Caco-2 (cell line): Measurements from ENCODE around the gene SLC6A18. TPM values are rescaled to one million over a fixed set of nuclear protein-coding genes. Genes with fewer than 3 reads are reported as not detected.

ENCODE experiments used
- BruUV-seq: library from RNA; stranded (reverse); fragments of 400-500 nt; replicated peaks from 2 replicates; lab custom pipeline; 2021; lab: Mats Ljungman, UMichigan
- CTCF ChIA-PET: fragments of 300-600 bp; sonication (Branson Sonifier 250); formaldehyde crosslinking; loops from one replicate; lab custom pipeline; 2022; ENCODE audit warnings: antibody characterized with exemption; lab: Charles Lee
- POLR2A ChIA-PET: fragments of 300-600 bp; sonication (Branson Sonifier 250); formaldehyde crosslinking; loops from one replicate; lab custom pipeline; 2022; ENCODE audit warnings: antibody characterized with exemption; lab: Charles Lee
- DNase-seq, 2 experiments: peaks; one replicate each; pipeline versions ENCODE4 v3.0.0 to v3.0.0-alpha.2; 2020 to 2022
- H3K27me3 ChIP-seq: replicated peaks from 2 replicates; pipeline ENCODE4 v1.6.0; 2011; ENCODE audit warnings: low read length; ENCODE audit not compliant: control insufficient read depth, insufficient read depth
- H3K36me3 ChIP-seq: 2 replicates; pipeline ENCODE4 v1.5.1; 2011; ENCODE audit warnings: low read length; ENCODE audit not compliant: control insufficient read depth, insufficient read depth
- H3K4me1 ChIP-seq: fragments of 250-450 bp; sonication (Bioruptor Pico); 2 replicates; pipeline ENCODE4 v1.5.1; 2020; ENCODE audit warnings: mild to moderate bottlenecking
- H3K4me3 ChIP-seq: 2 replicates; pipeline ENCODE4 v1.5.1; 2011; ENCODE audit warnings: low read depth, mild to moderate bottlenecking, control low read depth, low read length
- H3K9me3 ChIP-seq: fragments of 250-450 bp; sonication (Bioruptor Pico); 2 replicates; pipeline ENCODE4 v1.5.1; 2020; ENCODE audit warnings: mild to moderate bottlenecking, moderate library complexity
- H3K27ac Mint-ChIP-seq: one replicate; pipeline ENCODE4 v1.8.0; 2022; ENCODE audit warnings: mixed read lengths; ENCODE audit not compliant: unreplicated experiment
- H3K27me3 Mint-ChIP-seq: one replicate; pipeline ENCODE4 v1.8.0; 2022; ENCODE audit warnings: mixed read lengths; ENCODE audit not compliant: insufficient read depth, unreplicated experiment
- H3K36me3 Mint-ChIP-seq: one replicate; pipeline ENCODE4 v1.8.0; 2022; ENCODE audit warnings: mild to moderate bottlenecking, mixed read lengths; ENCODE audit not compliant: insufficient read depth, unreplicated experiment
- H3K4me1 Mint-ChIP-seq: one replicate; pipeline ENCODE4 v1.8.0; 2022; ENCODE audit warnings: low read depth, mixed read lengths; ENCODE audit not compliant: unreplicated experiment
- H3K4me3 Mint-ChIP-seq: one replicate; pipeline ENCODE4 v1.8.0; 2022; ENCODE audit warnings: mild to moderate bottlenecking, moderate library complexity, mixed read lengths; ENCODE audit not compliant: unreplicated experiment
- H3K9me3 Mint-ChIP-seq: one replicate; pipeline ENCODE4 v1.8.0; 2022; ENCODE audit warnings: mixed read lengths; ENCODE audit not compliant: unreplicated experiment
- CTCF ChIP-seq, 2 experiments: fragments of 200-600 bp in 1 of 2; IDR thresholded peaks; 1 replicate in 1 of 2; 2 replicates in 1 of 2; pipeline versions ENCODE4 v1.5.1 to v1.8.0; 2011 to 2022; ENCODE audit warnings: antibody characterized with exemption in 1 of 2, control low read depth in 1 of 2, inconsistent platforms in 1 of 2, low read depth in 1 of 2, low read length in 1 of 2, mild to moderate bottlenecking in 1 of 2, moderate library complexity in 1 of 2; ENCODE audit not compliant: insufficient read depth in 1 of 2, severe bottlenecking in 1 of 2, unreplicated experiment in 1 of 2
- intact Hi-C: fragments of 100-400 bp; cut with micrococcal nuclease; formaldehyde crosslinking; loops from one replicate; pipeline ENCODE4 v1.10.0; 2022; ENCODE audit not compliant: unreplicated experiment
- total RNA-seq: library from RNA; stranded (reverse); gene quantifications from 2 replicates; pipeline ENCODE4 v1.2.3, GENCODE V29; 2022

SLC6A18 gene
- total RNA-seq, 1 experiment from 2014 or later: not detected

- no peaks in the 10 kb centered on the region for H3K36me3 ChIP-seq
- H3K9me3 ChIP-seq: no peaks in the 10 kb centered on the region
- H3K4me3 Mint-ChIP-seq: peak overlapping the region; percentile 65
- peaks cover 6% of the 10 kb centered on the region for H3K4me1 ChIP-seq
- no peak for DNase-seq
- no peaks in the 10 kb centered on the region for H3K27me3 Mint-ChIP-seq
- H3K4me1 Mint-ChIP-seq: no peaks in the 10 kb centered on the region
- intact Hi-C loops: no loop called here
- H3K4me3 ChIP-seq: no peak overlapping the region
- TF ChIP-seq CTCF (IDR thresholded peaks at IDR 0.05; ENCODE audit: insufficient read depth in 1 of 2, low read depth in 1 of 2, low read length in 1 of 2, severe bottlenecking in 1 of 2, unreplicated experiment in 1 of 2): no peak
- H3K27me3 ChIP-seq: no peaks in the 10 kb centered on the region
- H3K36me3 Mint-ChIP-seq: no peaks in the 10 kb centered on the region
- no peak overlapping the region for H3K27ac Mint-ChIP-seq
- peaks cover 1% of the 10 kb centered on the region for H3K9me3 Mint-ChIP-seq
- BruUV-seq: no TSS peak
- CTCF ChIA-PET: interaction anchor here (0.6 kb wide), 1 partner anchor 351 kb away, joined by 4 read pairs; no protein-coding TSS in a partner anchor
- POLR2A ChIA-PET: no interaction called here
Measured at GRCh38 chr5:1293416-1294205, 68.4 kb downstream of the SLC6A18 start.

- no peaks in the 10 kb centered on the region for H3K9me3 ChIP-seq
- H3K36me3 ChIP-seq: no peaks in the 10 kb centered on the region
- no peak overlapping the region for H3K27ac Mint-ChIP-seq
- peak; percentile 21 to 45 for DNase-seq
- H3K36me3 Mint-ChIP-seq: no peaks in the 10 kb centered on the region
- TF ChIP-seq CTCF (IDR thresholded peaks at IDR 0.05; ENCODE audit: insufficient read depth in 1 of 2, low read depth in 1 of 2, low read length in 1 of 2, severe bottlenecking in 1 of 2, unreplicated experiment in 1 of 2): no peak
- H3K4me1 Mint-ChIP-seq: no peaks in the 10 kb centered on the region
- BruUV-seq: no TSS peak
- ChIA-PET POLR2A (no interaction called here), CTCF (interaction anchor here (0.6 kb wide), 1 partner anchor 350 kb away, joined by 4 read pairs; no protein-coding TSS in a partner anchor)
- H3K9me3 Mint-ChIP-seq: no peaks in the 10 kb centered on the region
- H3K27me3 Mint-ChIP-seq: no peaks in the 10 kb centered on the region
- intact Hi-C loops: no loop called here
- peak overlapping the region; percentile 40 for H3K4me3 Mint-ChIP-seq
- H3K4me1 ChIP-seq: peaks cover 6% of the 10 kb centered on the region
- no peaks in the 10 kb centered on the region for H3K27me3 ChIP-seq
- peak overlapping the region; percentile 42 for H3K4me3 ChIP-seq
Measured at GRCh38 chr5:1294206-1294834, 69.1 kb downstream of the SLC6A18 start.

GRCh38 chr5:1294835-1295649 lies 69.9 kb downstream of the SLC6A18 start, which contains the start of gene TERT:
TERT (minus strand) TSS chr5:1295068; CDS start chr5:1294989, 79 bp downstream.
- Histone ChIP-seq H3K4me1 (peaks cover 6% of the 10 kb centered on the region), H3K9me3 (no peaks in the 10 kb centered on the region), H3K27me3 (no peaks in the 10 kb centered on the region), H3K36me3 (no peaks in the 10 kb centered on the region), H3K4me3 (peak within 1 kb of the TSS; percentile 42)
- H3K27me3 Mint-ChIP-seq: no peaks in the 10 kb centered on the region
- H3K4me3 Mint-ChIP-seq: peak within 1 kb of the TSS; percentile 65
- no peaks in the 10 kb centered on the region for H3K9me3 Mint-ChIP-seq
- no peaks in the 10 kb centered on the region for H3K4me1 Mint-ChIP-seq
- POLR2A ChIA-PET: no interaction called here
- H3K36me3 Mint-ChIP-seq: no peaks in the 10 kb centered on the region
- peak; percentile 43 to 53 for DNase-seq
- no peak within 1 kb of the TSS for H3K27ac Mint-ChIP-seq
- CTCF ChIA-PET: no interaction called here
- intact Hi-C loops: no loop called here
- no TSS peak for BruUV-seq
- no peak for TF ChIP-seq CTCF (IDR thresholded peaks at IDR 0.05; ENCODE audit: insufficient read depth in 1 of 2, low read depth in 1 of 2, low read length in 1 of 2, severe bottlenecking in 1 of 2, unreplicated experiment in 1 of 2)
